Measurements from ENCODE around the gene SESN2. TPM values are rescaled to one million over a fixed set of nuclear protein-coding genes. Genes with fewer than 3 reads are reported as not detected.

Gene SESN2
- total and polyA plus RNA-seq, 2 experiments from 2014 or later = 34.3 to 57.8 TPM

DNA sequence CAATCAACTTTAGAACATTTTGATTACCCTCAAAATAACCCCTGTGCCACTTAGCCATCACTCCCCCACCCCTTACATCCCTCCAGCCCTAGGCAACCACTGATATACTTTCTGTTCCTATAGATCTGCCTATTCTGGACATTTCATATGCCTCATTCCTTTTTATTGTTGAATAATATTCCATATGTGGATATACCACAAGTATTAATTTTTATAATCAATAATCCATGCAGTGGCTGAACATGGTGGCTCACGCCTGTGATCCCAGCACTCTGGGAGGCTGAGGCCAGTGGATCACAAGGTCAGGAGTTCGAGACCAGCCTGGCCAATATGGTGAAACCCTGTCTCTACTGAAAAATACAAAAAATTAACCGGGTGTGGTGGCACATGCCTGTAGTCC, 49.4 kb downstream of the SESN2 start:
- in situ Hi-C loops (cut with MboI) = no loop called here
- WGBS, 2 experiments (ENCODE audit: low coverage in 1 of 2, low lambda C conversion rate in 2 of 2, missing lambda C conversion rate in 2 of 2) = 57 to 58% methylated on average over 3 of the region's 3 CpGs
- H3K9ac ChIP-seq = no peak overlapping the region
- TF ChIP-seq EZH2phosphoT487 (IDR thresholded peaks at IDR 0.05; ENCODE audit: insufficient read depth, low read depth) (no peak), EZH2 (IDR thresholded peaks at IDR 0.05; ENCODE audit: insufficient read depth, poor library complexity, severe bottlenecking) (no peak)
- no peaks in the 10 kb centered on the region for H3K27me3 ChIP-seq (replicated peaks; ENCODE audit: insufficient read depth)
- no peaks in the 10 kb centered on the region for H3F3A ChIP-seq (ENCODE audit: insufficient read depth)
- no peaks in the 10 kb centered on the region for H4K20me1 ChIP-seq (ENCODE audit: insufficient read depth)
- no peaks in the 10 kb centered on the region for H3K79me2 ChIP-seq (ENCODE audit: insufficient read depth)
- H2AFZ ChIP-seq = no peak overlapping the region
- no peaks in the 10 kb centered on the region for H3K4me1 ChIP-seq (ENCODE audit: insufficient read depth)
- no peaks in the 10 kb centered on the region for H3K9me2 ChIP-seq (ENCODE audit: insufficient read depth)
- H3K27ac ChIP-seq = no peak overlapping the region
- H3K4me2 ChIP-seq (ENCODE audit: unreplicated experiment) = no peak overlapping the region
- no peak overlapping the region for H3K4me3 ChIP-seq
- H3K36me3 ChIP-seq (ENCODE audit: low read depth) = no peaks in the 10 kb centered on the region
- H3K9me3 ChIP-seq (ENCODE audit: low read depth) = no peaks in the 10 kb centered on the region
- no peak for DNase-seq

DNA sequence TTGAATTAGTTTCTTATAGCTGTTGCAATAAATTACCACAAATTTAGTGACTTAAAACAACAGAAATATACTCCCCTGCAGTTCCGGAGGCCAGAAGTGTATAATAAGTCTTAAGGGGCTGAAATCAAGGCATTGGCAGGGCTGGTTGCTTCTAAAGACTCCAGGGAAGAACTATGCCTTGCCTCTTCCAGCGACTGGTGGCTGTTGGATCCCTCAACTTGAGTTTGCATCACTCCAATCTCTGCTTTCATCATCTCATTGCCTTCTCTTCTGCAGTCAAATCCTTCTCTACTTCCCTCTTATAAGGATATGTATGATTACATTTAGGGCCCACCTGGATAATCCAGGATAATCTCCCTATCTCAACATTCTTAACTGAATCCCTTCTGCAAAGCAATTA, 50.4 kb downstream of the SESN2 start:
- in situ Hi-C loops (cut with MboI) = no loop called here

DNA sequence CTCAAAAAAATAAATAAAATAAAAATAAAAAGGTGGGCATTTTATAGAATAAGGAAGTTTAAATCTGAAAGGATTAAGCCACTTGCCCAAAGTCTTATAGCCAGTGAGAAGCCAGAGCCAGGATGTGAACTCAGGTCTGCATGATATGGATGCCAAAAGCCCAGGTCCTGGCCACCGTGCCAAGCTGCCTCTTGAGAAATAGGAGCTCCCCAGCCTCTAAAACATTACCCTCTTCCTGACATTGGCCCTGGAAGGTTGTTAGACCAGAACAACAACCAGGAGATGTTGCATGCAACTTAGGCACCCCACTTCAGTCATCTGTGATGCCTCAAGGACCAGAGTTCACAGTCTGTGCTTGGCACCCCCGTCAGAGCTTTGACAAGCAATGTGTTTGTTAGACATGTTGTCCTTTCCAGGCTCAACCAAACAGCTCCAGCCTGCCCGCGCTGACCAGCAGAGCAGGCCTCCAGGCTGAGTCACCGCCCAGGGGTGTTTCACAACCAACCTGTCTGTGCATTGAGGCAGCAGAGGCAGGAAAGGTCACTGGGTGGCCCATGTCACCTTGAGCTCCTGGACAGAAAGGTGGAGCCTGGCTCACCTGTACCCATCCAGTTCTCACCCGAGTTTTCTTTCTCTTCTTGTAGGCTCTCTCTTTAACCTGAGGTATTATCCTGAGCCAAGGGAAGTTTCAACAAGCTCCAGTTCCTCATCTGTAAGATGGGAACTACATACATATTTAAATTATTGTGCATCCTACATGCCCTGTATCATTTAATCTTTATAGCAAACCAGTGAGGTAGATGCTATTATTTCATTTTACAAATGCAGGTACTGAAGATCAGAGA, 54.6 kb downstream of the SESN2 start:
- Histone ChIP-seq H3K27me3 (replicated peaks; ENCODE audit: insufficient read depth) (no peaks in the 10 kb centered on the region), H3K79me2 (ENCODE audit: insufficient read depth) (no peaks in the 10 kb centered on the region), H2AFZ (no peak overlapping the region), H3K27ac (no peak overlapping the region), H3K9me2 (ENCODE audit: insufficient read depth) (no peaks in the 10 kb centered on the region), H3K9ac (no peak overlapping the region), H3K9me3 (ENCODE audit: low read depth) (no peaks in the 10 kb centered on the region), H3K4me3 (no peak overlapping the region), H3K4me2 (ENCODE audit: unreplicated experiment) (no peak overlapping the region), H3K4me1 (ENCODE audit: insufficient read depth) (no peaks in the 10 kb centered on the region), H3F3A (ENCODE audit: insufficient read depth) (no peaks in the 10 kb centered on the region), H3K36me3 (ENCODE audit: low read depth) (no peaks in the 10 kb centered on the region), H4K20me1 (ENCODE audit: insufficient read depth) (no peaks in the 10 kb centered on the region)
- 62 to 69% methylated on average over 6 of the region's 6 CpGs for WGBS, 2 experiments (ENCODE audit: low coverage in 1 of 2, low lambda C conversion rate in 2 of 2, missing lambda C conversion rate in 2 of 2)
- DNase-seq = peak; percentile 71
- in situ Hi-C loops (cut with MboI) = no loop called here
- TF ChIP-seq EZH2phosphoT487 (IDR thresholded peaks at IDR 0.05; ENCODE audit: insufficient read depth, low read depth) = no peak
- TF ChIP-seq EZH2 (IDR thresholded peaks at IDR 0.05; ENCODE audit: insufficient read depth, poor library complexity, severe bottlenecking) = no peak

More for the DNA sequence above, 50.4 kb downstream of the SESN2 start:
- no peaks in the 10 kb centered on the region for H3K9me2 ChIP-seq (ENCODE audit: insufficient read depth)
- H3K9me3 ChIP-seq (ENCODE audit: low read depth) = no peaks in the 10 kb centered on the region
- no peaks in the 10 kb centered on the region for H3K4me1 ChIP-seq (ENCODE audit: insufficient read depth)
- no peaks in the 10 kb centered on the region for H3K27me3 ChIP-seq (replicated peaks; ENCODE audit: insufficient read depth)
- no peak overlapping the region for H3K27ac ChIP-seq
- no peaks in the 10 kb centered on the region for H3K79me2 ChIP-seq (ENCODE audit: insufficient read depth)
- no peak overlapping the region for H2AFZ ChIP-seq
- no peak overlapping the region for H3K9ac ChIP-seq
- no peaks in the 10 kb centered on the region for H3K36me3 ChIP-seq (ENCODE audit: low read depth)
- no peak overlapping the region for H3K4me3 ChIP-seq
- H3F3A ChIP-seq (ENCODE audit: insufficient read depth) = no peaks in the 10 kb centered on the region
- no peak for DNase-seq
- 67 to 68% methylated on average over 2 of the region's 2 CpGs for WGBS, 2 experiments (ENCODE audit: low coverage in 1 of 2, low lambda C conversion rate in 2 of 2, missing lambda C conversion rate in 2 of 2)
- H4K20me1 ChIP-seq (ENCODE audit: insufficient read depth) = no peaks in the 10 kb centered on the region
- H3K4me2 ChIP-seq (ENCODE audit: unreplicated experiment) = no peak overlapping the region
- TF ChIP-seq EZH2phosphoT487 (IDR thresholded peaks at IDR 0.05; ENCODE audit: insufficient read depth, low read depth) (no peak), EZH2 (IDR thresholded peaks at IDR 0.05; ENCODE audit: insufficient read depth, poor library complexity, severe bottlenecking) (no peak)

DNA sequence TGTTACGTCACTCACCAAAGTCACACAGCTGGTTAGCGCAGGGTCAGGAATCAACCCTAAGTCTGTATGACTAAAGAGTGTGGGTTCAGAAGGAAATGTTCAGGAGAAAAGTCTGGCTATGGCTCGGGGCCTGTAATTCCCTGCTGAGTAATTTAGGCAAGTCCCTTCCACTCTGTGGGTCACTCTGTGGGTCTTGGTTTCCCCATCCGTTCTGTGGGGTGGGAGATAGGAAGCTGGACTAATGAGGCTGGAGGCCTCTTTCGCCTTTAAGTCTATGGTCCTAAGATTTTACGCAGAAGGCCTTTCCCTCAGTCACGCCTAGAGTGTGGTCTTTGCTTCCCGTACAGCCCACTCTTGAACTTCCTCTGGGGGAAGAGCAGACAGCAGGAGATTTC, 55.2 kb downstream of the SESN2 start:
- H3K4me1 ChIP-seq (ENCODE audit: insufficient read depth) = no peaks in the 10 kb centered on the region
- no peak overlapping the region for H3K4me2 ChIP-seq (ENCODE audit: unreplicated experiment)
- no peaks in the 10 kb centered on the region for H3K79me2 ChIP-seq (ENCODE audit: insufficient read depth)
- in situ Hi-C loops (cut with MboI) = no loop called here
- H3K27me3 ChIP-seq (replicated peaks; ENCODE audit: insufficient read depth) = no peaks in the 10 kb centered on the region
- WGBS, 2 experiments (ENCODE audit: low coverage in 1 of 2, low lambda C conversion rate in 2 of 2, missing lambda C conversion rate in 2 of 2) = 80 to 82% methylated on average over 8 of the region's 8 CpGs
- H3K9me3 ChIP-seq (ENCODE audit: low read depth) = no peaks in the 10 kb centered on the region
- no peak overlapping the region for H3K27ac ChIP-seq
- H3K4me3 ChIP-seq = no peak overlapping the region
- H3K36me3 ChIP-seq (ENCODE audit: low read depth) = no peaks in the 10 kb centered on the region
- DNase-seq = no peak
- H4K20me1 ChIP-seq (ENCODE audit: insufficient read depth) = no peaks in the 10 kb centered on the region
- no peaks in the 10 kb centered on the region for H3F3A ChIP-seq (ENCODE audit: insufficient read depth)
- H2AFZ ChIP-seq = no peak overlapping the region
- no peaks in the 10 kb centered on the region for H3K9me2 ChIP-seq (ENCODE audit: insufficient read depth)
- no peak overlapping the region for H3K9ac ChIP-seq
- no peak for TF ChIP-seq EZH2phosphoT487 (IDR thresholded peaks at IDR 0.05; ENCODE audit: insufficient read depth, low read depth)
- TF ChIP-seq EZH2 (IDR thresholded peaks at IDR 0.05; ENCODE audit: insufficient read depth, poor library complexity, severe bottlenecking) = no peak
